Adipose tissue (tissue), 3 donors: ENCODE measurements around the gene HDHD3. TPM values are rescaled to one million over a fixed set of nuclear protein-coding genes. Genes with fewer than 3 reads are reported as not detected.
"Not testable (repeated sequence)": the region's sequence is repeated elsewhere in the genome, so short reads cannot be mapped to it uniquely, and the experiment has no call there.

Source experiments
- H3K27ac ChIP-seq: one replicate; pipeline ENCODE4 v1.5.1; 2013; ENCODE audit warnings: low read depth, low read length
- WGBS, 3 donors: extraction: QIAGEN DNeasy Blood & Tissue Kit; methylation state at CpG; one replicate each; pipeline ENCODE4 v1.1.7; 2013; 5-methylcytosine and 5-hydroxymethylcytosine counted together
- polyA plus RNA-seq, 3 donors: library from polyadenylated mRNA; stranded (reverse); fragments of 200-250 nt; gene quantifications; one replicate each; pipeline ENCODE4 v1.2.3, GENCODE V29; 2013
- donor health status: healthy with polysubstance abuse.
- donor health status: Bipolar disorder and iron deficiency.
- donor health status: healthy.

HDHD3 gene
- polyA plus RNA-seq, 3 donors, result 8.1 to 30.5 (median 24.1) TPM

- no peak overlapping the region for H3K27ac ChIP-seq
- WGBS, 3 donors, result 93 to 96% (median 95%) methylated on average over 7 of the region's 7 CpGs
Measured at GRCh38 chr9:113393281-113393680, 16.5 kb upstream of the HDHD3 start.

GRCh38 chr9:113391917-113392316, 15.1 kb upstream of the HDHD3 start:
- WGBS, 3 donors, result 93 to 95% (median 95%) methylated on average over 7 of the region's 7 CpGs
- no peak overlapping the region for H3K27ac ChIP-seq

- no peak overlapping the region for H3K27ac ChIP-seq
- 85 to 97% (median 94%) methylated on average over 17 of the region's 17 CpGs for WGBS, 3 donors
Measured at GRCh38 chr9:113390192-113390960, 13.6 kb upstream of the HDHD3 start.

GRCh38 chr9:113389451-113389850, 12.7 kb upstream of the HDHD3 start:
- WGBS, 3 donors, result 88 to 93% (median 89%) methylated on average over 11 of the region's 11 CpGs
- no peak overlapping the region for H3K27ac ChIP-seq

- 24 to 93% (median 85%) methylated on average over 13 of the region's 13 CpGs for WGBS, 3 donors
- H3K27ac ChIP-seq, result no peak overlapping the region
Measured at GRCh38 chr9:113388833-113389232, 12.0 kb upstream of the HDHD3 start.

GRCh38 chr9:113387560-113388230, 10.9 kb upstream of the HDHD3 start:
- no peak overlapping the region for H3K27ac ChIP-seq
- WGBS, 3 donors, result 26 to 92% (median 75%) methylated on average over 9 of the region's 9 CpGs

- 78 to 94% (median 81%) methylated on average over 4 of the region's 4 CpGs for WGBS, 3 donors
- no peak overlapping the region for H3K27ac ChIP-seq
Measured at GRCh38 chr9:113386571-113387393, 10.0 kb upstream of the HDHD3 start.

GRCh38 chr9:113381909-113382411, 5.2 kb upstream of the HDHD3 start:
- H3K27ac ChIP-seq, result no peak overlapping the region
- 26 to 90% (median 81%) methylated on average over 8 of the region's 8 CpGs for WGBS, 3 donors

- not testable (repeated sequence) for H3K27ac ChIP-seq
- 40 to 87% (median 83%) methylated on average over 7 of the region's 7 CpGs for WGBS, 3 donors
Measured at GRCh38 chr9:113381441-113381840, 4.7 kb upstream of the HDHD3 start.

GRCh38 chr9:113380869-113381378, 4.1 kb upstream of the HDHD3 start:
- WGBS, 3 donors, result 27 to 62% (median 58%) methylated on average over 1 of the region's 1 CpG

GRCh38 chr9:113379829-113380210, 3.0 kb upstream of the HDHD3 start:
- 55 to 89% (median 75%) methylated on average over 2 of the region's 2 CpGs for WGBS, 3 donors

More at GRCh38 chr9:113380869-113381378, 4.1 kb upstream of the HDHD3 start:
- no peak overlapping the region for H3K27ac ChIP-seq

GRCh38 chr9:113379094-113379828, 2.5 kb upstream of the HDHD3 start:
- WGBS, 3 donors, result 22 to 68% (median 68%) methylated on average over 24 of the region's 24 CpGs
- not testable (repeated sequence) for H3K27ac ChIP-seq

More at GRCh38 chr9:113379829-113380210, 3.0 kb upstream of the HDHD3 start:
- not testable (repeated sequence) for H3K27ac ChIP-seq

- WGBS, 3 donors, result 44 to 89% (median 88%) methylated on average over 6 of the region's 6 CpGs
- no peak overlapping the region for H3K27ac ChIP-seq
Measured at GRCh38 chr9:113375057-113376023, 1.4 kb downstream of the HDHD3 start.

GRCh38 chr9:113373676-113374392, 3.0 kb downstream of the HDHD3 start:
- H3K27ac ChIP-seq, result no peak overlapping the region
- 63 to 92% (median 91%) methylated on average over 24 of the region's 24 CpGs for WGBS, 3 donors

- no peak overlapping the region for H3K27ac ChIP-seq
- WGBS, 3 donors, result 52 to 73% (median 63%) methylated on average over 3 of the region's 3 CpGs
Measured at GRCh38 chr9:113373256-113373655, 3.5 kb downstream of the HDHD3 start.

- H3K27ac ChIP-seq, result no peak overlapping the region
- WGBS, 3 donors, result 73 to 94% (median 93%) methylated on average over 5 of the region's 5 CpGs
Measured at GRCh38 chr9:113372059-113372458, 4.7 kb downstream of the HDHD3 start.
